Neural progenitor cell (in vitro differentiated cells): ENCODE measurements around the gene CCDC117. TPM values are rescaled to one million over a fixed set of nuclear protein-coding genes. Genes with fewer than 3 reads are reported as not detected.
A peak's percentile ranks its signal among the peaks of the same experiment; 100 is the strongest.

Experiments used
- DNase-seq: peaks from one replicate; pipeline ENCODE4 v3.0.0-alpha.2; 2016; ENCODE audit warnings: low spot score
- H2AFZ ChIP-seq: fragments of 200-600 bp; sonication (generic); replicated peaks from 2 replicates; pipeline ENCODE4 v1.6.1; 2016; ENCODE audit warnings: antibody characterized with exemption
- H3F3A ChIP-seq: fragments of 200-600 bp; sonication (generic); 2 replicates; pipeline ENCODE4 v1.6.1; 2016; ENCODE audit warnings: antibody characterized with exemption, low read depth
- H3K27ac ChIP-seq: fragments of 200-600 bp; sonication (generic); 2 replicates; pipeline ENCODE4 v1.5.1; 2016; ENCODE audit warnings: mild to moderate bottlenecking
- H3K27me3 ChIP-seq: fragments of 200-600 bp; sonication (generic); 2 replicates; pipeline ENCODE4 v1.6.1; 2016; ENCODE audit warnings: mild to moderate bottlenecking, moderate library complexity
- H3K36me3 ChIP-seq: fragments of 200-600 bp; sonication (generic); 2 replicates; pipeline ENCODE4 v1.5.1; 2016
- H3K4me1 ChIP-seq: fragments of 200-600 bp; sonication (generic); 2 replicates; pipeline ENCODE4 v1.6.1; 2016; ENCODE audit warnings: mixed run types
- H3K4me2 ChIP-seq: fragments of 200-600 bp; sonication (generic); 2 replicates; pipeline ENCODE4 v1.6.1; 2016
- H3K4me3 ChIP-seq: fragments of 200-600 bp; sonication (generic); 2 replicates; pipeline ENCODE4 v1.5.1; 2016
- H3K79me2 ChIP-seq: fragments of 200-600 bp; sonication (generic); 2 replicates; pipeline ENCODE4 v1.6.1; 2016; ENCODE audit warnings: low read depth
- H3K9ac ChIP-seq: fragments of 200-600 bp; sonication (generic); 2 replicates; pipeline ENCODE4 v1.6.1; 2016
- H3K9me3 ChIP-seq: fragments of 200-600 bp; sonication (generic); 2 replicates; pipeline ENCODE4 v1.5.1; 2016; ENCODE audit warnings: low read depth
- H4K20me1 ChIP-seq: fragments of 200-600 bp; sonication (generic); 2 replicates; pipeline ENCODE4 v1.6.1; 2016; ENCODE audit warnings: low read depth
- H3K27ac Mint-ChIP-seq: 3 replicates; pipeline ENCODE4 v1.8.0; 2021; ENCODE audit warnings: mixed read lengths
- H3K27me3 Mint-ChIP-seq: 2 replicates; pipeline ENCODE4 v1.8.0; 2022; ENCODE audit warnings: low read depth, mild to moderate bottlenecking, inconsistent platforms, moderate library complexity, mixed read lengths; ENCODE audit not compliant: insufficient read depth
- H3K36me3 Mint-ChIP-seq: 3 replicates; pipeline ENCODE4 v1.8.0; 2021; ENCODE audit warnings: mixed read lengths
- H3K4me1 Mint-ChIP-seq: 3 replicates; pipeline ENCODE4 v1.8.0; 2021; ENCODE audit warnings: mixed read lengths
- H3K4me3 Mint-ChIP-seq: 3 replicates; pipeline ENCODE4 v1.8.0; 2021; ENCODE audit warnings: mild to moderate bottlenecking, moderate library complexity, mixed read lengths
- H3K9me3 Mint-ChIP-seq: 3 replicates; pipeline ENCODE4 v1.8.0; 2020; ENCODE audit warnings: mixed read lengths
- CTCF ChIP-seq: fragments of 200-600 bp; sonication (generic); IDR thresholded peaks from 2 replicates; pipeline ENCODE4 v1.5.1; 2017; ENCODE audit warnings: antibody characterized with exemption, mild to moderate bottlenecking
- EZH2 ChIP-seq: fragments of 200-600 bp; sonication (generic); IDR thresholded peaks from 2 replicates; pipeline ENCODE4 v1.6.1; 2017; ENCODE audit warnings: antibody characterized with exemption, mild to moderate bottlenecking, moderate library complexity
- EZH2phosphoT487 ChIP-seq: fragments of 200-600 bp; sonication (generic); IDR thresholded peaks from 2 replicates; pipeline ENCODE4 v1.6.1; 2017; ENCODE audit warnings: antibody characterized with exemption
- total RNA-seq: library from RNA; depleted of rRNA; stranded (reverse); fragments of >200 nt; gene quantifications from 2 replicates; pipeline ENCODE4 v1.2.3, GENCODE V29; 2015; ENCODE audit warnings: low replicate concordance

The CCDC117 gene
- total RNA-seq, 1 donor from 2014 or later = 80.2 TPM

GRCh38 chr22:28773461-28773867 is 969 bp downstream of the CCDC117 start:
- Histone ChIP-seq H3K79me2 (peaks cover 55% of the 10 kb centered on the region), H4K20me1 (peaks cover 12% of the 10 kb centered on the region), H3K27ac (no peak overlapping the region), H3F3A (peaks cover 4% of the 10 kb centered on the region), H3K4me2 (peak overlapping the region; percentile 78), H3K4me1 (peaks cover 5% of the 10 kb centered on the region), H3K36me3 (peaks cover 10% of the 10 kb centered on the region), H3K9ac (peak overlapping the region; percentile 45), H2AFZ (peak overlapping the region; percentile 47), H3K9me3 (no peaks in the 10 kb centered on the region), H3K27me3 (no peaks in the 10 kb centered on the region), H3K4me3 (peak overlapping the region; percentile 74)
- Mint-ChIP-seq H3K4me3 (peak overlapping the region; percentile 94), H3K27me3 (peaks cover 3% of the 10 kb centered on the region), H3K27ac (peak overlapping the region; percentile 93), H3K4me1 (peaks cover 13% of the 10 kb centered on the region), H3K9me3 (peaks cover 2% of the 10 kb centered on the region), H3K36me3 (peaks cover 25% of the 10 kb centered on the region)
- DNase-seq = no peak
- TF ChIP-seq CTCF = no peak
- TF ChIP-seq EZH2 = no peak
- TF ChIP-seq EZH2phosphoT487 = no peak

- peak overlapping the region; percentile 94 for H3K4me3 Mint-ChIP-seq
- Histone ChIP-seq H3K9me3 (no peaks in the 10 kb centered on the region), H3K4me1 (peaks cover 5% of the 10 kb centered on the region), H4K20me1 (peaks cover 14% of the 10 kb centered on the region), H3K4me2 (no peak overlapping the region), H3K36me3 (peaks cover 10% of the 10 kb centered on the region), H3K27ac (no peak overlapping the region), H3K9ac (no peak overlapping the region), H2AFZ (no peak overlapping the region), H3K27me3 (no peaks in the 10 kb centered on the region), H3F3A (peaks cover 4% of the 10 kb centered on the region), H3K79me2 (peaks cover 64% of the 10 kb centered on the region), H3K4me3 (peak overlapping the region; percentile 18)
- peaks cover 3% of the 10 kb centered on the region for H3K27me3 Mint-ChIP-seq
- DNase-seq = no peak
- peaks cover 13% of the 10 kb centered on the region for H3K4me1 Mint-ChIP-seq
- no peak for TF ChIP-seq CTCF
- TF ChIP-seq EZH2 = no peak
- TF ChIP-seq EZH2phosphoT487 = no peak
- H3K9me3 Mint-ChIP-seq = no peaks in the 10 kb centered on the region
- H3K27ac Mint-ChIP-seq = no peak overlapping the region
- peaks cover 28% of the 10 kb centered on the region for H3K36me3 Mint-ChIP-seq
These were observed 1.9 kb downstream of the CCDC117 start for GRCh38 chr22:28774378-28774777.

- H3F3A ChIP-seq = peaks cover under 1% of the 10 kb centered on the region
- H3K79me2 ChIP-seq = peaks cover 55% of the 10 kb centered on the region
- no peak overlapping the region for H3K4me3 ChIP-seq
- no peaks in the 10 kb centered on the region for H3K27me3 ChIP-seq
- Mint-ChIP-seq H3K36me3 (peaks cover 46% of the 10 kb centered on the region), H3K9me3 (no peaks in the 10 kb centered on the region), H3K27me3 (no peaks in the 10 kb centered on the region), H3K27ac (no peak overlapping the region), H3K4me3 (no peak overlapping the region), H3K4me1 (peaks cover under 1% of the 10 kb centered on the region)
- no peak for TF ChIP-seq EZH2phosphoT487
- TF ChIP-seq CTCF = no peak
- no peak for TF ChIP-seq EZH2
- H3K27ac ChIP-seq = no peak overlapping the region
- H4K20me1 ChIP-seq = peaks cover 9% of the 10 kb centered on the region
- H3K9me3 ChIP-seq = no peaks in the 10 kb centered on the region
- H3K4me1 ChIP-seq = no peaks in the 10 kb centered on the region
- no peak overlapping the region for H3K9ac ChIP-seq
- no peak overlapping the region for H3K4me2 ChIP-seq
- no peak overlapping the region for H2AFZ ChIP-seq
- no peak for DNase-seq
- H3K36me3 ChIP-seq = peaks cover 16% of the 10 kb centered on the region
These were observed 7.3 kb downstream of the CCDC117 start for GRCh38 chr22:28779833-28780232.
